Fibroblast of pulmonary artery (primary cell): ENCODE results near the gene VANGL1.

Experiments used
- DNase-seq: peaks from one replicate; pipeline ENCODE4 v3.0.0-alpha.2; 2010; ENCODE audit warnings: low read depth
- H3K4me3 ChIP-seq: replicated peaks from 2 replicates; pipeline ENCODE4 v1.5.1; 2011; ENCODE audit warnings: low read depth, mild to moderate bottlenecking, control low read depth, low read length, moderate library complexity
- CTCF ChIP-seq: IDR thresholded peaks from 2 replicates; pipeline ENCODE4 v1.5.1; 2011; ENCODE audit warnings: mild to moderate bottlenecking, control low read depth, low read length, inconsistent platforms; ENCODE audit errors: missing control alignments

VANGL1 gene

GRCh38 chr1:115643666-115644065, 1.9 kb downstream of the VANGL1 start:
- no peak for TF ChIP-seq CTCF

GRCh38 chr1:115644109-115644508, 2.3 kb downstream of the VANGL1 start:
- no peak overlapping the region for H3K4me3 ChIP-seq
- DNase-seq = no peak
- TF ChIP-seq CTCF = no peak

More at GRCh38 chr1:115643666-115644065, 1.9 kb downstream of the VANGL1 start:
- H3K4me3 ChIP-seq = no peak overlapping the region
- DNase-seq = no peak

GRCh38 chr1:115647047-115647446, 5.3 kb downstream of the VANGL1 start:
- H3K4me3 ChIP-seq = no peak overlapping the region
- DNase-seq = peak; percentile 32
- no peak for TF ChIP-seq CTCF

- no peak for TF ChIP-seq CTCF
- no peak overlapping the region for H3K4me3 ChIP-seq
- no peak for DNase-seq
Observed at GRCh38 chr1:115647507-115647906, 5.7 kb downstream of the VANGL1 start.

- no peak for TF ChIP-seq CTCF
- H3K4me3 ChIP-seq = no peak overlapping the region
- DNase-seq = no peak
Observed at GRCh38 chr1:115647919-115648650, 6.3 kb downstream of the VANGL1 start.

GRCh38 chr1:115648717-115649691, 7.2 kb downstream of the VANGL1 start:
- TF ChIP-seq CTCF = no peak
- H3K4me3 ChIP-seq = no peak overlapping the region
- DNase-seq = peak; percentile 38
